Erythroblast (primary cell): ENCODE results near the gene CAVIN4.

Experiments
- GATA1 ChIP-seq: IDR thresholded peaks from 2 replicates; pipeline ENCODE4 v1.6.1; 2011; ENCODE audit warnings: low read depth, mild to moderate bottlenecking, control low read depth, low read length, moderate library complexity
- POLR2A ChIP-seq: IDR thresholded peaks from 2 replicates; pipeline ENCODE4 v1.6.1; 2011; ENCODE audit warnings: mild to moderate bottlenecking, low read length

DNA sequence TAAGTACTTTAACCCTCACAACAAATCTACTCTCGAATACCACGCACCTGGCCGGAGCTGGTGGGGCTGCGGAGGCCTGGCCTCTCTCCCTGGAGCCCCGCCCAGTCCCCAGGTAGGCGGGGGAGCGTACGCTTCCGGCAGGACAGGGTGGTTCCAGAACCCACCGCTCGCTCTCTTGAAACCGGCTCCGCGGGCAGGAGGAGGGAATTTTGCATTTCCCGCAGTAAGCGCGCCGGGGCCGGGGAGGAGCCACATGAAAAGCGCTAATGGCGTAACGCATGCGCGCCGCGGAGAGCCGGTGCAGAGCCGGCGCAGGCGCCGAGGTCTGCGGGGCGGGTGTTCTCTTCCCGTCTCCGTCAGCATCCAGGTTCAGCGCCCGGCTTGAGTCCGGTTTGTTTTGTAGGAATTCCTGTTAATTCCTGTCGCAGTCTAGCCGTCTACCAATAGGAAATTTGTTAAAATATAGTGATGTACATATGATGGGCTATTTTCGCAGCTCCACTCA is 20.8 kb downstream of the CAVIN4 start:
- TF ChIP-seq POLR2A: peak; percentile 27
- TF ChIP-seq GATA1: no peak
